GM12891 (cell line): ENCODE results near the gene CCDC134.

Experiments
- PAX5 ChIP-seq: IDR thresholded peaks from 2 replicates; pipeline ENCODE4 v1.6.1; 2011; ENCODE audit warnings: low read length, moderate library complexity, mild to moderate bottlenecking; ENCODE audit not compliant: insufficient read depth, severe bottlenecking
- POLR2A ChIP-seq: IDR thresholded peaks from 2 replicates; pipeline ENCODE4 v1.6.1; 2011; ENCODE audit warnings: low read depth, low read length, control low read depth
- POLR2AphosphoS5 ChIP-seq: IDR thresholded peaks from 2 replicates; pipeline ENCODE4 v1.6.1; 2011; ENCODE audit warnings: low read depth, low read length, control low read depth
- POU2F2 ChIP-seq: IDR thresholded peaks from 2 replicates; pipeline ENCODE4 v1.6.1; 2011; ENCODE audit warnings: low read depth, mild to moderate bottlenecking, control low read depth, low read length, moderate library complexity
- SPI1 ChIP-seq: IDR thresholded peaks from 2 replicates; pipeline ENCODE4 v1.6.1; 2011; ENCODE audit warnings: low read depth, low read length, control low read depth
- TAF1 ChIP-seq: IDR thresholded peaks from 2 replicates; pipeline ENCODE4 v1.6.1; 2011; ENCODE audit warnings: low read depth, low read length, control low read depth

DNA sequence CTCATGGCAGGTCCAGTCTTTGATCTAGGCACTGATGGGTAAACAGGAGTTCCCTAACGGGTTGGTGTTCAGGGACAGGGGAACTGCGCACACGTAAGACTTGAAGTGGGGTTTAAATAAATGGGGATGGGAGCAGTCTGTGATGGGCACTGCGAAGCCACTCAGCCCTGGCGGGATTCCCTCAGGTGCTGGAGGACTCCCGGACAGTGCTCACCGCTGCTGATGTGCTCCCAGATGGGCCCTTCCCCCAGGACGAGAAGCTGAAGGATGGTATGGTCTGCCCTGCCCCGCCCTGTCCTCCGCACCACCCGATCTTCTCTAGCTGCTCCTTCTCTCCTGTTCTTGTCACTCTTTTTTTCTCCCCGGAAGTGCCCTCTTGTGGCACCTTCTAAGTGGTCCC lies 9.5 kb downstream of the CCDC134 start:
- TF ChIP-seq POLR2AphosphoS5: no peak
- no peak for TF ChIP-seq POLR2A
- no peak for TF ChIP-seq POU2F2
- TF ChIP-seq SPI1: no peak
- TF ChIP-seq TAF1: no peak
- no peak for TF ChIP-seq PAX5
